HepG2 (cell line): ENCODE results near the gene C20orf202. TPM values are rescaled to one million over a fixed set of nuclear protein-coding genes. Genes with fewer than 3 reads are reported as not detected.
A peak's percentile ranks its signal among the peaks of the same experiment; 100 is the strongest.

Experiments
- ATAD3A ChIP-seq: sonication (generic); formaldehyde crosslinking; IDR thresholded peaks from 2 replicates; pipeline ENCODE4 v1.4.0; 2020; ENCODE audit warnings: missing genetic modification reagents
- ATF1 ChIP-seq: IDR thresholded peaks from 2 replicates; pipeline ENCODE4 v1.6.1; 2016; ENCODE audit warnings: mild to moderate bottlenecking, control low read depth
- BCL6 ChIP-seq: IDR thresholded peaks from 2 replicates; pipeline ENCODE4 v1.6.1; 2016; ENCODE audit warnings: missing genetic modification reagents, missing compliant biosample characterization
- CC2D1A ChIP-seq: sonication (generic); formaldehyde crosslinking; IDR thresholded peaks from 2 replicates; pipeline ENCODE4 v1.8.1; 2023; ENCODE audit warnings: mild to moderate bottlenecking, missing genetic modification reagents
- CENPX ChIP-seq: sonication (generic); formaldehyde crosslinking; IDR thresholded peaks from 2 replicates; pipeline ENCODE4 v1.9.0; 2021; ENCODE audit warnings: mild to moderate bottlenecking, missing genetic modification reagents, moderate library complexity
- KLF6 ChIP-seq: IDR thresholded peaks from 2 replicates; pipeline ENCODE4 v1.8.0; 2016; ENCODE audit warnings: missing biosample characterization, missing genetic modification reagents
- MED13 ChIP-seq: sonication (generic); formaldehyde crosslinking; IDR thresholded peaks from 2 replicates; pipeline ENCODE4 v1.5.0; 2020; ENCODE audit warnings: missing genetic modification reagents
- NRL ChIP-seq: sonication (generic); formaldehyde crosslinking; IDR thresholded peaks from 2 replicates; pipeline ENCODE4 v1.5.0; 2020; ENCODE audit warnings: missing genetic modification reagents, mild to moderate bottlenecking, moderate library complexity, borderline replicate concordance
- PATZ1 ChIP-seq: sonication (generic); formaldehyde crosslinking; IDR thresholded peaks from 2 replicates; pipeline ENCODE4 v1.4.0; 2020; ENCODE audit warnings: missing genetic modification reagents
- PHB2 ChIP-seq: fragments of 450-650 bp; IDR thresholded peaks from 2 replicates; pipeline ENCODE4 v1.6.1; 2018; ENCODE audit not compliant: partially characterized antibody
- SALL2 ChIP-seq: sonication (generic); formaldehyde crosslinking; IDR thresholded peaks from 2 replicates; pipeline ENCODE4 v1.8.1; 2023; ENCODE audit warnings: mild to moderate bottlenecking, missing genetic modification reagents, inconsistent platforms
- SPEN ChIP-seq: sonication (generic); formaldehyde crosslinking; IDR thresholded peaks from 2 replicates; pipeline ENCODE4 v1.5.1; 2020; ENCODE audit warnings: low read depth, mild to moderate bottlenecking, missing genetic modification reagents
- TCF12 ChIP-seq, 2 experiments: fragments of 450-650 bp in 1 of 2; sonication (generic) in 1 of 2; formaldehyde crosslinking in 1 of 2; IDR thresholded peaks; 2 replicates each; pipeline versions ENCODE4 v1.6.1 to v1.8.0; 2017 to 2022; ENCODE audit warnings: antibody characterized with exemption in 1 of 2, mild to moderate bottlenecking in 1 of 2, missing genetic modification reagents in 1 of 2, moderate library complexity in 1 of 2
- YEATS4 ChIP-seq: sonication (generic); formaldehyde crosslinking; IDR thresholded peaks from 2 replicates; pipeline ENCODE4 v1.4.0; 2020; ENCODE audit warnings: missing genetic modification reagents, borderline replicate concordance
- ZBTB7B ChIP-seq: sonication (generic); formaldehyde crosslinking; IDR thresholded peaks from 2 replicates; pipeline ENCODE4 v1.4.0; 2020; ENCODE audit warnings: missing genetic modification reagents
- ZNF264 ChIP-seq: sonication (generic); formaldehyde crosslinking; IDR thresholded peaks from 2 replicates; pipeline ENCODE4 v1.4.0; 2020; ENCODE audit warnings: missing genetic modification reagents
- ZNF296 ChIP-seq: sonication (generic); formaldehyde crosslinking; conservative IDR thresholded peaks from 2 replicates; pipeline ENCODE4 v1.5.0; 2020; ENCODE audit warnings: mild to moderate bottlenecking, missing genetic modification reagents
- ZNF337 ChIP-seq: sonication (generic); formaldehyde crosslinking; IDR thresholded peaks from 2 replicates; pipeline ENCODE4 v1.5.1; 2020; ENCODE audit warnings: missing genetic modification reagents, low read depth, mild to moderate bottlenecking, borderline replicate concordance
- ZNF768 ChIP-seq: sonication (generic); formaldehyde crosslinking; IDR thresholded peaks from 2 replicates; pipeline ENCODE4 v1.4.0; 2020; ENCODE audit warnings: missing genetic modification reagents
- ZSCAN25 ChIP-seq: sonication (generic); formaldehyde crosslinking; IDR thresholded peaks from 2 replicates; pipeline ENCODE4 v1.8.0; 2022; ENCODE audit warnings: mild to moderate bottlenecking, missing genetic modification reagents
- ZSCAN31 ChIP-seq: sonication (generic); formaldehyde crosslinking; IDR thresholded peaks from 2 replicates; pipeline ENCODE4 v1.5.0; 2020; ENCODE audit warnings: low read depth, mild to moderate bottlenecking, missing genetic modification reagents
- polyA plus RNA-seq, 8 experiments: library from polyadenylated mRNA; depleted of rRNA in 3 of 8; stranded (reverse) in 7 of 8; unstranded in 1 of 8; fragments of >200 nt; fragmentation: Illumina TruSeq in 4 of 8; extraction: Trizol in 4 of 8; gene quantifications; 2 replicates each; pipeline versions ENCODE4 v1.2.1 to v1.2.3, GENCODE V29; 2011 to 2016; ENCODE audit warnings: low read depth in 4 of 8, missing spikeins in 1 of 8, mixed read lengths in 1 of 8; ENCODE audit not compliant: insufficient read depth in 1 of 8
- total RNA-seq, 5 experiments: library from RNA; depleted of rRNA; stranded (reverse); fragments of >200 nt; fragmentation: Illumina TruSeq; extraction: Trizol; gene quantifications; 2 replicates each; pipeline ENCODE4 v1.2.3, GENCODE V29; 2016; ENCODE audit warnings: low read depth in 1 of 5
- TF ChIP-seq, protein P1 (sequence below): sonication (generic); formaldehyde crosslinking; IDR thresholded peaks from 2 replicates; pipeline ENCODE4 v1.5.1; 2020; ENCODE audit warnings: missing genetic modification reagents, mild to moderate bottlenecking, borderline replicate concordance
- TF ChIP-seq, protein P2 (sequence below): sonication (generic); formaldehyde crosslinking; conservative IDR thresholded peaks from 2 replicates; pipeline ENCODE4 v1.8.0; 2022; ENCODE audit warnings: low read depth, missing genetic modification reagents

Gene C20orf202
- total and polyA plus RNA-seq, 2 of the 13 experiments (the other 11 are each of a cell fraction or from before 2014, with no cell fraction given), result 0.20 to 1.2 TPM

DNA sequence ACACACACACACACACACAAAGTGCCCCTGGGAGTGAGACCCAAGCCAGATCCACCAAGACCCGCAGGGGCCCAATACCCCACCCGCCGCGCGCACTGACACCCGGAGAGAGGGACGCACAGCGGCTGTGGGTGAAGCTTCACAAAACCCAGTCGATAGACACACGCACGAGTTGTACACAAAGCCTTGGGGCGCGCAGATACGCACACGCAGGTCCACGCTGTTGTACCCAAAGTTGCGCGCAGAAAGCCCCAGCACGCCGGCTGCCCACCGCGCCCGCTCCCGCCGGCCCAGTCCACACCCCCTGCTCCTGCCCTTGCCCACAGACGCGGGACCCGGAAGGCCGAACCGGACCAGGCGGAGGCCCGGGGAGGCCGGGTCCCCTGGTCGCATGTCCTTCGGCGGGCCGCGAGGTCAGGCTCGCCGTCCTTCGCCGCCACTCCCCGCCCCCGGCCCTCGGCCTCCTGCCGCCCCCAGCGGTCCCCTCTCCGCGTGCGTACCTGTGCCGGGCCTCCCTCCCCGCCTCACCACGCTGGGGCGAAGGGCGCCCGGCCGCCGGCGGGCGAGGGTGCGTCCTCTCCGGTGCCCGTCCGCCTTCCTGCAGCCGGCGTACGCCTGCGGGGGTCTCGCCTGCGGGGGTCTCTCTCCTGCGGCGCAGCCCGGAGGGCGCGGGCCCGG is 18.5 kb upstream of the C20orf202 start, which contains the start of gene TMEM74B (continued):
- TF ChIP-seq, protein P1, sequence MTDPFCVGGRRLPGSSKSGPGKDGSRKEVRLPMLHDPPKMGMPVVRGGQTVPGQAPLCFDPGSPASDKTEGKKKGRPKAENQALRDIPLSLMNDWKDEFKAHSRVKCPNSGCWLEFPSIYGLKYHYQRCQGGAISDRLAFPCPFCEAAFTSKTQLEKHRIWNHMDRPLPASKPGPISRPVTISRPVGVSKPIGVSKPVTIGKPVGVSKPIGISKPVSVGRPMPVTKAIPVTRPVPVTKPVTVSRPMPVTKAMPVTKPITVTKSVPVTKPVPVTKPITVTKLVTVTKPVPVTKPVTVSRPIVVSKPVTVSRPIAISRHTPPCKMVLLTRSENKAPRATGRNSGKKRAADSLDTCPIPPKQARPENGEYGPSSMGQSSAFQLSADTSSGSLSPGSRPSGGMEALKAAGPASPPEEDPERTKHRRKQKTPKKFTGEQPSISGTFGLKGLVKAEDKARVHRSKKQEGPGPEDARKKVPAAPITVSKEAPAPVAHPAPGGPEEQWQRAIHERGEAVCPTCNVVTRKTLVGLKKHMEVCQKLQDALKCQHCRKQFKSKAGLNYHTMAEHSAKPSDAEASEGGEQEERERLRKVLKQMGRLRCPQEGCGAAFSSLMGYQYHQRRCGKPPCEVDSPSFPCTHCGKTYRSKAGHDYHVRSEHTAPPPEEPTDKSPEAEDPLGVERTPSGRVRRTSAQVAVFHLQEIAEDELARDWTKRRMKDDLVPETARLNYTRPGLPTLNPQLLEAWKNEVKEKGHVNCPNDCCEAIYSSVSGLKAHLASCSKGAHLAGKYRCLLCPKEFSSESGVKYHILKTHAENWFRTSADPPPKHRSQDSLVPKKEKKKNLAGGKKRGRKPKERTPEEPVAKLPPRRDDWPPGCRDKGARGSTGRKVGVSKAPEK (CRISPR knock-in tag), result no peak
- TF ChIP-seq, protein P2, sequence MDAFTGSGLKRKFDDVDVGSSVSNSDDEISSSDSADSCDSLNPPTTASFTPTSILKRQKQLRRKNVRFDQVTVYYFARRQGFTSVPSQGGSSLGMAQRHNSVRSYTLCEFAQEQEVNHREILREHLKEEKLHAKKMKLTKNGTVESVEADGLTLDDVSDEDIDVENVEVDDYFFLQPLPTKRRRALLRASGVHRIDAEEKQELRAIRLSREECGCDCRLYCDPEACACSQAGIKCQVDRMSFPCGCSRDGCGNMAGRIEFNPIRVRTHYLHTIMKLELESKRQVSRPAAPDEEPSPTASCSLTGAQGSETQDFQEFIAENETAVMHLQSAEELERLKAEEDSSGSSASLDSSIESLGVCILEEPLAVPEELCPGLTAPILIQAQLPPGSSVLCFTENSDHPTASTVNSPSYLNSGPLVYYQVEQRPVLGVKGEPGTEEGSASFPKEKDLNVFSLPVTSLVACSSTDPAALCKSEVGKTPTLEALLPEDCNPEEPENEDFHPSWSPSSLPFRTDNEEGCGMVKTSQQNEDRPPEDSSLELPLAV (CRISPR knock-in tag), result no peak
- TF ChIP-seq SPEN (CRISPR knock-in tag) (no peak), ZNF296 (CRISPR knock-in tag) (0 out of 2 replicates have a peak, but pooled peaks have one; percentile 16), ZSCAN31 (CRISPR knock-in tag) (0 out of 2 replicates have a peak, but pooled peaks have one; percentile 45), ZSCAN25 (CRISPR knock-in tag) (no peak), PATZ1 (no peak; the same call in 1 of the 2 replicates), ATAD3A (CRISPR knock-in tag) (no peak), CENPX (CRISPR knock-in tag) (no peak), CC2D1A (no peak), ZBTB7B (CRISPR knock-in tag) (0 out of 2 replicates have a peak, but pooled peaks have one; percentile 17), YEATS4 (CRISPR knock-in tag) (peak; percentile 65; the same call in 1 of the 2 replicates), ZNF337 (CRISPR knock-in tag) (peak; percentile 31; the same call in 1 of the 2 replicates), NRL (CRISPR knock-in tag) (no peak), SALL2 (CRISPR knock-in tag) (peak; percentile 43; the same call in 1 of the 2 replicates), ZNF768 (CRISPR knock-in tag) (0 out of 2 replicates have a peak, but pooled peaks have one; percentile 59), MED13 (CRISPR knock-in tag) (no peak; the same call in 1 of the 2 replicates), ATF1 (no peak), TCF12 (IDR thresholded peaks at IDR 0.05) (no peak), TCF12 (CRISPR knock-in tag; IDR thresholded peaks at IDR 0.05) (peak; percentile 49), KLF6 (CRISPR knock-in tag) (no peak), PHB2 (no peak), BCL6 (CRISPR knock-in tag) (no peak), ZNF264 (CRISPR knock-in tag) (no peak)
